Esophagus squamous epithelium (tissue), 5 donors: ENCODE results near the gene PLXND1. TPM values are rescaled to one million over a fixed set of nuclear protein-coding genes. Genes with fewer than 3 reads are reported as not detected.
"Not testable (repeated sequence)": the region's sequence is repeated elsewhere in the genome, so short reads cannot be mapped to it uniquely, and the experiment has no call there.

Source experiments
- DNase-seq: peaks from one replicate; lab custom pipeline; 2025; lab: John Stamatoyannopoulos, UW
- H3K27ac ChIP-seq, 4 donors: fragments of 200-600 bp; sonication (generic); one replicate each; pipeline ENCODE4 v1.5.1; 2016 to 2019; ENCODE audit warnings: mild to moderate bottlenecking in 1 of 4
- H3K27me3 ChIP-seq, 4 donors: fragments of 200-600 bp; sonication (generic); 1 replicate in 3 of 4; 2 replicates in 1 of 4; pipeline versions ENCODE4 v1.5.1 to v1.6.0; 2017 to 2021; ENCODE audit warnings: antibody characterized with exemption in 1 of 4
- H3K36me3 ChIP-seq, 3 donors: fragments of 200-600 bp; sonication (generic); one replicate each; pipeline ENCODE4 v1.5.1; 2016 to 2019
- H3K4me1 ChIP-seq, 3 donors: fragments of 200-600 bp; sonication (generic); one replicate each; pipeline ENCODE4 v1.5.1; 2017 to 2019
- H3K4me3 ChIP-seq, 4 donors: fragments of 200-600 bp; sonication (generic); 1 replicate in 3 of 4; 2 replicates in 1 of 4; pipeline ENCODE4 v1.5.1; 2016 to 2019; ENCODE audit warnings: mild to moderate bottlenecking in 2 of 4, moderate library complexity in 1 of 4
- H3K9me3 ChIP-seq, 3 donors: fragments of 200-600 bp; sonication (generic); one replicate each; pipeline ENCODE4 v1.5.1; 2016 to 2019
- POLR2A ChIP-seq, 4 donors: fragments of 450-650 bp; IDR thresholded peaks; one replicate each; pipeline ENCODE4 v1.6.1; 2017; ENCODE audit warnings: antibody characterized with exemption in 4 of 4, mild to moderate bottlenecking in 4 of 4, moderate library complexity in 3 of 4
- WGBS, 2 donors: methylation state at CpG; one replicate each; pipeline ENCODE4 v1.1.5; 2018; 5-methylcytosine and 5-hydroxymethylcytosine counted together
- intact Hi-C: fragments of 100-400 bp; cut with DNase I; formaldehyde crosslinking; loops from one replicate; pipeline ENCODE4 v1.15.0; 2022
- total RNA-seq, 4 donors: library from RNA; depleted of rRNA; stranded (reverse); fragments of >200 nt; gene quantifications; one replicate each; pipeline ENCODE4 v1.1.0, GENCODE V29; 2016
- TF ChIP-seq, protein P1 (sequence below), 6 experiments: fragments of 450-650 bp in 4 of 6; fragments of 200-600 bp in 2 of 6; sonication (generic) in 2 of 6; IDR thresholded peaks; one replicate each; pipeline ENCODE4 v1.5.1; 2016 to 2019; ENCODE audit warnings: antibody characterized with exemption in 6 of 6, mild to moderate bottlenecking in 4 of 6, moderate library complexity in 4 of 6
- donor health status: DM: yes; HTN: yes; CAD: no.

The PLXND1 gene
- total RNA-seq, 4 donors from 2014 or later: 4.5 to 66.0 (median 24.4) TPM

DNA sequence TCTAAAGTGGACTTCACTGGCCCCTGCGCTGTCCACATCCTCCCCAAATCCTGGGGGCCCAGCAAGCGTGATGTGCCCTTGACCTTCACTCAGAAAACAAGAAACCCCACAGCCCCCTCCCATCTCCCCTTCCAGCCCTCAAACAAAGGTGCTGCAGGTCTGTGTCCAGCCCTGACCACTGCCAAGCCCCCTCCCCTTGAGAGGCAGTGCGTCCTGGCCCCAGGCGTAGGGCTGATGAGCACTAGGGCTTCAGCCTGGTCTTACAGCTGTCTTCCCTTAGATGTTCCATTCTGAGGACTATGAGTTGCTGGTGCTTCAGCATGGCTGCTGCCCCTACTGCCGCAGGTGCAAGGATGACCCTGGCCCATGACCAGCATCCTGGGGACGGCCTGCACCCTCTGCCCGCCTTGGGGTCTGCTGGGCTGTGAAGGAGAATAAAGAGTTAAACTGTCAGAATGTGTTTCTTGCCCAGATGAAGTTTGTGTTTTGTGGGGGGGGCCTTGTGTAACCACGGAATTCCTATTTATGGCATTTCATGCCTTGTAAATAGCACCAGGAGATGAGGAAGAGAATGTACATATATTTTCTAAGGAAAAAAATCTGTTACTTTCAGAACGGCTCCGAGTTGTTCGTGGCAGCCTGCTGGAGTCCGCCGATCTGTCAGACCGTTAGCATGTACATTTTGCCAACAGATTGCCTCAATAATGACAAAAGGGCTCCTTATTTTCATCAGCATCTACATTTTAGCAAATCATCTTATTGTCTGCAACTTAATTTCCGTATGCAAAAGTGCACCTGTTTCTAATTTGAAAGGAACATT is 86.4 kb downstream of the PLXND1 start:
- no peaks in the 10 kb centered on the region for H3K4me1 ChIP-seq
- 85 to 88% methylated on average over 10 of the region's 15 CpGs for WGBS, 2 donors
- H3K9me3 ChIP-seq: no peaks in the 10 kb centered on the region
- intact Hi-C loops: no loop called here
- no peak for TF ChIP-seq POLR2A (IDR thresholded peaks at IDR 0.05)
- TF ChIP-seq, protein P1, sequence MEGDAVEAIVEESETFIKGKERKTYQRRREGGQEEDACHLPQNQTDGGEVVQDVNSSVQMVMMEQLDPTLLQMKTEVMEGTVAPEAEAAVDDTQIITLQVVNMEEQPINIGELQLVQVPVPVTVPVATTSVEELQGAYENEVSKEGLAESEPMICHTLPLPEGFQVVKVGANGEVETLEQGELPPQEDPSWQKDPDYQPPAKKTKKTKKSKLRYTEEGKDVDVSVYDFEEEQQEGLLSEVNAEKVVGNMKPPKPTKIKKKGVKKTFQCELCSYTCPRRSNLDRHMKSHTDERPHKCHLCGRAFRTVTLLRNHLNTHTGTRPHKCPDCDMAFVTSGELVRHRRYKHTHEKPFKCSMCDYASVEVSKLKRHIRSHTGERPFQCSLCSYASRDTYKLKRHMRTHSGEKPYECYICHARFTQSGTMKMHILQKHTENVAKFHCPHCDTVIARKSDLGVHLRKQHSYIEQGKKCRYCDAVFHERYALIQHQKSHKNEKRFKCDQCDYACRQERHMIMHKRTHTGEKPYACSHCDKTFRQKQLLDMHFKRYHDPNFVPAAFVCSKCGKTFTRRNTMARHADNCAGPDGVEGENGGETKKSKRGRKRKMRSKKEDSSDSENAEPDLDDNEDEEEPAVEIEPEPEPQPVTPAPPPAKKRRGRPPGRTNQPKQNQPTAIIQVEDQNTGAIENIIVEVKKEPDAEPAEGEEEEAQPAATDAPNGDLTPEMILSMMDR (IDR thresholded peaks at IDR 0.05): no peak
- no peaks in the 10 kb centered on the region for H3K27me3 ChIP-seq
- no peak overlapping the region for H3K27ac ChIP-seq
- peaks cover 0 to 42% (median 0%) of the 10 kb centered on the region in 3 donors for H3K36me3 ChIP-seq
- no peak for DNase-seq
- H3K4me3 ChIP-seq: no peak overlapping the region

DNA sequence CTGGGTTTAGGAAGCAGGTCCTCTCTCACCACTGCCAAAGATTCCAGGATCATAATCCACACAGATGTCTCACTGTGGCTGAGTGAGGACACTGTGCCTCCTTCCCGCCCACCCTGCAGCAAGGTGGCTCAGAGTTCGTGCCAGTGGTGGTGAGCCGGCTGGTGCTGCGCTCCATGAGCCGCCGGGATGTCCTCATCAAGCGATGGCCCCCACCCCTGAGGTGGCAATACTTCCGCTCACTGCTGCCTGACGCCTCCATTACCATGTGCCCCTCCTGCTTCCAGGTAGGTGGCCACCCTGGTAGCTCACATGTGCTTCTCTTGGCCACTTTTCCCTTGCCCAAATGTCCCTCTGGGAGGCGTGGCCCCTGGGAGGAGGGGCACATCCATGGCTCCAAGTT is 87.0 kb downstream of the PLXND1 start:
- Histone ChIP-seq H3K4me1 (no peaks in the 10 kb centered on the region), H3K36me3 (peaks cover 0 to 49% (median 0%) of the 10 kb centered on the region in 3 donors), H3K27me3 (no peaks in the 10 kb centered on the region), H3K4me3 (no peak overlapping the region), H3K9me3 (no peaks in the 10 kb centered on the region), H3K27ac (no peak overlapping the region)
- intact Hi-C loops: no loop called here
- no peak for DNase-seq
- TF ChIP-seq POLR2A (IDR thresholded peaks at IDR 0.05): no peak
- TF ChIP-seq, protein P1 (IDR thresholded peaks at IDR 0.05): no peak
- WGBS, 2 donors: 97 to 100% methylated on average over 3 to 8 of the region's 10 CpGs

DNA sequence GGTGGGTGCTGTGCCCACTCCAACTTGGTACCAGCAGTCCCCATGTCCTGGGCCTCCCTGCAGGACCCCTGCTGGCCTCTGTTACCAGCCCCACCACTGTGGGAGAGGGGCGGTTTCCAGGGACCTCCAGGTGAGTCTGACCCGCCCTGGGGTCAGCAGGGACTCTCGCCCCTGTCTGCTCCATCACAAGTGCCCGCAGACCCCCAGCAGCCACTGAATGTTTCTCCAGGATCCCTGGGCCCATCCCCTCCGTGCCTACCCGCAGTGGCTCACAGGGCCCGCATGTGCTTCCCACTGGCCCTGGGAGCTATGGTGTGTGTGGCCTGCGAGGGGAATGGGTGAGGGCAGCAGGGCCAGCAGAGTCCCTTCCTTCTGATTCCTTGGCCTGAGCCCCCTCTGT is 87.9 kb downstream of the PLXND1 start:
- Histone ChIP-seq H3K36me3 (peaks cover 0 to 57% (median 0%) of the 10 kb centered on the region in 3 donors), H3K4me1 (no peaks in the 10 kb centered on the region), H3K4me3 (no peak overlapping the region), H3K27me3 (no peaks in the 10 kb centered on the region), H3K27ac (no peak overlapping the region), H3K9me3 (no peaks in the 10 kb centered on the region)
- intact Hi-C loops: no loop called here
- 95% methylated on average over 7 of the region's 8 CpGs; no CpG with 5 or more reads in 1 of the 2 donors for WGBS, 2 donors
- no peak for DNase-seq
- TF ChIP-seq POLR2A (IDR thresholded peaks at IDR 0.05): no peak
- TF ChIP-seq, protein P1 (IDR thresholded peaks at IDR 0.05): no peak

DNA sequence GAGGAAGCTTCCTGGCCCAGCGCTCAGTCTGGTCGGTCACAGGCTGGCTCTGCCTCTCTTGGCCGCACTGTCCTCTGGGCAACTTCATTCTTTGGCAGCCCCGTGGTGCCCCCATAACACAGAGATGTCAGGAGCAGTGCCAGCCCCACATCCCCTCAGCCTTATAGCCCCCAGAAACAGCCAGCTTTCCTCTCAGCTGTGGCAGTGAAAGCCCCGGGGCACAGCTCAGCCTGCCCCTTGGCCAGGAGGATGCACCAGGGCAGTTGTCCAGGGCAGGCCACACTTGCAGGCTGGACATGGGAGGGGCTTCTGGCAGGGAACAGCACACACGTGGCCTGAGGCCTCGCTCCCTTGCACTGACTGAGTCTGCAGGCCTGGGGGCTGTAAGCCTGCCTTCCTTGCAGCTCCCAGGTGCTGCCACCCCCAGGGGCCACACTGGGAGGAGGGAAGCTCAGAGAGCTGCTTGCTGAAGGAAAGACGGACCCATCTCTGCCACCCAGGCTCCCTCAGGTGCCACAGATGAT is 88.4 kb downstream of the PLXND1 start:
- Histone ChIP-seq H3K4me1 (no peaks in the 10 kb centered on the region), H3K27me3 (no peaks in the 10 kb centered on the region), H3K9me3 (no peaks in the 10 kb centered on the region), H3K27ac (no peak overlapping the region), H3K4me3 (no peak overlapping the region), H3K36me3 (peaks cover 0 to 62% (median 0%) of the 10 kb centered on the region in 3 donors)
- WGBS, 2 donors: 63 to 95% methylated on average over 3 to 5 of the region's 8 CpGs
- intact Hi-C loops: no loop called here
- no peak for DNase-seq
- TF ChIP-seq POLR2A (IDR thresholded peaks at IDR 0.05): no peak
- TF ChIP-seq, protein P1 (IDR thresholded peaks at IDR 0.05): no peak

DNA sequence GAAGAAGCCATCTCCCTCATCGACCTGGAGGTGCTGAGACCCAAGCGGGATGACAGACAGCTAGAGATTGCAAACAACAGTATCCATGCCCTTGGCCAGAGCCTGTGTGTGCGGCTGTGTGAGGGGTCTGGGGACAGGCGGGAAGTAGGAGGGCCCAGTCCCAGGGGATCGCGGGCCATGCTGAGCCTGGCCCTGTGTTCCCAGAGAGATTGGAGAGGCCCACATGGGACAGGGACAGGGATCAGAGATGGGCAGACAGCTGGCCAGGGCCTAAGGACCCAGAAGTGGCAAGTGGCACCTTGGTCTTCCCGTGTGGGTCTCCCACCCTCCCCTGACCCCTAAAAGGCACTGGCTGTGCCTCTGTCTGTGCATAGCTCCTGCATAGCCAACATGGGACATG is 89.0 kb downstream of the PLXND1 start:
- Histone ChIP-seq H3K27ac (no peak overlapping the region), H3K36me3 (peaks cover 0 to 68% (median 0%) of the 10 kb centered on the region in 3 donors), H3K4me1 (no peaks in the 10 kb centered on the region), H3K27me3 (no peaks in the 10 kb centered on the region), H3K4me3 (no peak overlapping the region), H3K9me3 (no peaks in the 10 kb centered on the region)
- TF ChIP-seq, protein P1 (IDR thresholded peaks at IDR 0.05): no peak
- TF ChIP-seq POLR2A (IDR thresholded peaks at IDR 0.05): no peak
- WGBS, 2 donors: 95 to 100% methylated on average over 4 of the region's 7 CpGs
- DNase-seq: no peak
- intact Hi-C loops: no loop called here

DNA sequence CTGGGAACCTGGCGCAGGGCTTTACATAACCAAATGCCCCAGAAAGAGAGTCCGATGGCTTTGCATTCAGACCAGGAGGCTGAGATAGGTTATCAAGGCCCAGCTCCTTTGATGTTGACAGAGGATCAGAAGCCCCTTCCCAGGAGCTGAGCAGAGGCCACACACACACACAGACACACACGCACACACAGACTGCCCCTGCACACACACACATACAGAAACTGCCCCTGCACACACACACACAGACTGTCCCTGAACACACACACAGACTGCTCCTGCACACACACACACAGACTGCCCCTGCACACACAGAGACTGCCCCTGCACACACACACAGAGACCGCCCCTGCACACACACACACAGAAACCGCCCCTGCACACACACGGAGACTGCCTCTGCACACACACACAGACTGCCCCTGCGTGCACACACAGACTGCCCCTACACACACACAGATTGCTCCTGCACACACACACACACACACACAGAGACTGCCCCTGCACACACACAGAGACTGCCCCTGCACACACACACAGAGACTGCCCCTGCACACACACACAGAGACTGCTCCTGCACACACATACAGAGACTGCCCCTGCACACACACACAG is 90.5 kb downstream of the PLXND1 start:
- H3K36me3 ChIP-seq: peaks cover 0 to 81% (median 0%) of the 10 kb centered on the region in 3 donors
- H3K9me3 ChIP-seq, DNase-seq, H3K27me3 ChIP-seq, intact Hi-C loops, H3K4me3 ChIP-seq, H3K4me1 ChIP-seq, H3K27ac ChIP-seq: not testable (repeated sequence)
- 91 to 100% methylated on average over 1 to 4 of the region's 7 CpGs for WGBS, 2 donors

DNA sequence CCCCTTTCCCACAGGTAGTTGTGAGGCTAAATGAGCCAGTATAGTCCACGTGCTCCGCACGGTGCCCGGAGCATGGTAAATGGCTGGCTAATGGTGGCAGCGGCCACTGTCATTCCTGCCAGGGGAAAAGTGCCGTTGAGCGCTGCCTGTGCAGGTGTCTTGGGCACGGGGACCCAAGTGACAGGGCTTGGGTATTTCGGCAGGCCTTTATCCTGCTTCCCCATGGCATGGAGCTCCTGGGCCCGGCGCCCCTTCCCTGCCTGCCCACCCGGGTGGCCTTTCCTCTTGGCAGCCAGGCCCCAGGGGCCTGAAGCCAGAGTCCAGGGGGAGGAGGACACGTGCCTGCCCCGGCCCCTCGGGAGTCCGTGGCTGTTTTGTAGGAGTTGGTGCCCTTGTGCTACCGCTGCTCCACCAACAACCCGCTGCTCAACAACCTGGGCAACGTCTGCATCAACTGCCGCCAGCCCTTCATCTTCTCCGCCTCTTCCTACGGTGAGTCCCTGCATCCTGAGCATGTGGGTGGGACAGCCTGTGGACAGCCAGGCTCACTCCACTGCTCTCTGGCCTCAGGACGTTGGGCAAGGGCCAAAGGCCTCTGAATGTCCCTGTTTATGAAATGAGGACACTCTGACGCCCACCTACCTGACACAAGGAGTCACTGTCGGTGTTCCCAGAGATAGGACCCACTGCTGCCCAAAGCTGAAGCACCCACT is 91.2 kb downstream of the PLXND1 start:
- H3K27me3 ChIP-seq, H3K4me1 ChIP-seq, H3K27ac ChIP-seq, DNase-seq, H3K9me3 ChIP-seq, intact Hi-C loops, H3K4me3 ChIP-seq: not testable (repeated sequence)
- WGBS, 2 donors: 99 to 100% methylated on average over 1 to 8 of the region's 25 CpGs
- peaks cover 0 to 88% (median 0%) of the 10 kb centered on the region in 3 donors for H3K36me3 ChIP-seq
